Endothelial cell of umbilical vein (primary cell): ENCODE measurements around the gene MAP2K7.

Source experiments
- EZH2 ChIP-seq: IDR thresholded peaks from 2 replicates; pipeline ENCODE4 v1.6.1; 2012; ENCODE audit warnings: borderline replicate concordance, low read depth, mild to moderate bottlenecking, moderate library complexity, low read length, inconsistent platforms; ENCODE audit not compliant: severe bottlenecking
- FOS ChIP-seq: IDR thresholded peaks from 2 replicates; pipeline ENCODE4 v1.6.1; 2011; ENCODE audit warnings: mild to moderate bottlenecking, low read length, moderate library complexity, borderline replicate concordance; ENCODE audit not compliant: insufficient read depth
- GATA2 ChIP-seq: IDR thresholded peaks from 2 replicates; pipeline ENCODE4 v1.7.0; 2011; ENCODE audit warnings: low read depth, mild to moderate bottlenecking, moderate library complexity, mixed read lengths, low read length; ENCODE audit not compliant: insufficient read length, insufficient read depth
- POLR2A ChIP-seq: IDR thresholded peaks from 2 replicates; pipeline ENCODE4 v1.6.1; 2012; ENCODE audit warnings: low read depth, mild to moderate bottlenecking, control low read depth, low read length
- TF ChIP-seq, protein P1 (sequence below), 2 donors: IDR thresholded peaks; 1 replicate in 1 of 2; 2 replicates in 1 of 2; pipeline ENCODE4 v1.5.1; 2011; ENCODE audit warnings: low read length in 2 of 2, mild to moderate bottlenecking in 2 of 2, moderate library complexity in 2 of 2, control low read depth in 1 of 2, inconsistent platforms in 1 of 2, low read depth in 1 of 2; ENCODE audit not compliant: insufficient read depth in 1 of 2; ENCODE audit errors: extremely low read depth in 1 of 2

- TF ChIP-seq FOS (no peak), POLR2A (no peak), GATA2 (no peak), EZH2 (no peak)
- TF ChIP-seq, protein P1, sequence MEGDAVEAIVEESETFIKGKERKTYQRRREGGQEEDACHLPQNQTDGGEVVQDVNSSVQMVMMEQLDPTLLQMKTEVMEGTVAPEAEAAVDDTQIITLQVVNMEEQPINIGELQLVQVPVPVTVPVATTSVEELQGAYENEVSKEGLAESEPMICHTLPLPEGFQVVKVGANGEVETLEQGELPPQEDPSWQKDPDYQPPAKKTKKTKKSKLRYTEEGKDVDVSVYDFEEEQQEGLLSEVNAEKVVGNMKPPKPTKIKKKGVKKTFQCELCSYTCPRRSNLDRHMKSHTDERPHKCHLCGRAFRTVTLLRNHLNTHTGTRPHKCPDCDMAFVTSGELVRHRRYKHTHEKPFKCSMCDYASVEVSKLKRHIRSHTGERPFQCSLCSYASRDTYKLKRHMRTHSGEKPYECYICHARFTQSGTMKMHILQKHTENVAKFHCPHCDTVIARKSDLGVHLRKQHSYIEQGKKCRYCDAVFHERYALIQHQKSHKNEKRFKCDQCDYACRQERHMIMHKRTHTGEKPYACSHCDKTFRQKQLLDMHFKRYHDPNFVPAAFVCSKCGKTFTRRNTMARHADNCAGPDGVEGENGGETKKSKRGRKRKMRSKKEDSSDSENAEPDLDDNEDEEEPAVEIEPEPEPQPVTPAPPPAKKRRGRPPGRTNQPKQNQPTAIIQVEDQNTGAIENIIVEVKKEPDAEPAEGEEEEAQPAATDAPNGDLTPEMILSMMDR (IDR thresholded peaks at IDR 0.05; ENCODE audit: extremely low read depth in 1 of 2, insufficient read depth in 1 of 2, low read depth in 1 of 2, low read length in 2 of 2): no peak
Measured at GRCh38 chr19:7959211-7959610, 55.5 kb downstream of the MAP2K7 start.
